Hepatocyte (in vitro differentiated cells): ENCODE data around the gene FLACC1.

Experiments used
- CTCF ChIP-seq: fragments of 200-600 bp; sonication (generic); IDR thresholded peaks from 2 replicates; pipeline ENCODE4 v1.5.1; 2016; ENCODE audit warnings: antibody characterized with exemption, mild to moderate bottlenecking; ENCODE audit not compliant: poor library complexity
- EZH2 ChIP-seq: fragments of 200-600 bp; sonication (generic); IDR thresholded peaks from 2 replicates; pipeline ENCODE4 v1.6.1; 2016; ENCODE audit warnings: antibody characterized with exemption, mild to moderate bottlenecking, borderline replicate concordance
- EZH2phosphoT487 ChIP-seq: fragments of 200-600 bp; sonication (generic); IDR thresholded peaks from one replicate; pipeline ENCODE4 v1.6.1; 2018; ENCODE audit warnings: antibody characterized with exemption, mild to moderate bottlenecking, low read depth, moderate library complexity; ENCODE audit not compliant: unreplicated experiment, severe bottlenecking

GRCh38 chr2:201307876-201308275 lies 49.3 kb downstream of the FLACC1 start:
- TF ChIP-seq CTCF (no peak), EZH2phosphoT487 (no peak), EZH2 (no peak)
